GM10266 (cell line): Measurements from ENCODE around the gene F2.

Experiments
- DNase-seq: peaks from one replicate; pipeline ENCODE4 v3.0.0; 2012; ENCODE audit errors: extremely low spot score
- CTCF ChIP-seq: IDR thresholded peaks from 2 replicates; pipeline ENCODE4 v1.5.1; 2012; ENCODE audit warnings: mild to moderate bottlenecking, low read depth; ENCODE audit not compliant: control insufficient read depth, insufficient read depth; ENCODE audit errors: missing control alignments

Gene F2

GRCh38 chr11:46719543-46720218 lies 668 bp downstream of the F2 start:
- no peak for DNase-seq
- no peak for TF ChIP-seq CTCF

- TF ChIP-seq CTCF: no peak
Observed at GRCh38 chr11:46721286-46721685, 2.3 kb downstream of the F2 start.

GRCh38 chr11:46722566-46723358 lies 3.7 kb downstream of the F2 start:
- no peak for TF ChIP-seq CTCF
- DNase-seq: no peak

More at GRCh38 chr11:46721286-46721685, 2.3 kb downstream of the F2 start:
- DNase-seq: no peak

- no peak for TF ChIP-seq CTCF
- no peak for DNase-seq
Observed at GRCh38 chr11:46723359-46723680, 4.3 kb downstream of the F2 start.

GRCh38 chr11:46724088-46724487 lies 5.1 kb downstream of the F2 start:
- TF ChIP-seq CTCF: no peak
- no peak for DNase-seq

GRCh38 chr11:46725338-46726205 lies 6.6 kb downstream of the F2 start:
- no peak for TF ChIP-seq CTCF
- no peak for DNase-seq
